Measurements from ENCODE around the gene STPG4.
"Not testable (repeated sequence)": the region's sequence is repeated elsewhere in the genome, so short reads cannot be mapped to it uniquely, and the experiment has no call there.

The STPG4 gene

DNA sequence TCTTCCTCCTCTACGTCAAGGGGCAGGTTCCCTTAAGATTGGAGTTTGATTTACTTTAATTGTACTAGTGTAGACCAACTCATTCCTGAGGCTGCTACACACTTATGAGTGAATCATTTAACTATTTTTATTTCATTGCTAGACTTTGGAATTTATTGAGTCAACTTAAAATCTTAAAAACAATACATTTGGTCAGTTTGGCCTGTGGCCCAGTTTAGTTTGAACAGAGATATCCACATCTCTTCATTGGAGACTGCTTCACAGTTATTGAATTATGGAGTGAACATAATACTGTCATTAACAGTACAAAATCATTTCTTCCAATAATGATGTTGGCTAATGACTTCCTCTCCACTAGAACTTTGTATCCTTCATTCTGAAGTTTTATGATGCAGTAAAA, 34.5 kb upstream of the STPG4 start:
- no peaks in the 10 kb centered on the region for H3K36me3 ChIP-seq (ENCODE audit: control insufficient read depth, insufficient read depth, low read length)
- no peak overlapping the region for H3K4me3 ChIP-seq (replicated peaks; ENCODE audit: low read depth, low read length)
- H3K27me3 ChIP-seq (replicated peaks; ENCODE audit: control insufficient read depth, insufficient read depth, low read length): no peaks in the 10 kb centered on the region
- no peak for DNase-seq (ENCODE audit: extremely low read depth, insufficient read length)
- TF ChIP-seq, protein P1, sequence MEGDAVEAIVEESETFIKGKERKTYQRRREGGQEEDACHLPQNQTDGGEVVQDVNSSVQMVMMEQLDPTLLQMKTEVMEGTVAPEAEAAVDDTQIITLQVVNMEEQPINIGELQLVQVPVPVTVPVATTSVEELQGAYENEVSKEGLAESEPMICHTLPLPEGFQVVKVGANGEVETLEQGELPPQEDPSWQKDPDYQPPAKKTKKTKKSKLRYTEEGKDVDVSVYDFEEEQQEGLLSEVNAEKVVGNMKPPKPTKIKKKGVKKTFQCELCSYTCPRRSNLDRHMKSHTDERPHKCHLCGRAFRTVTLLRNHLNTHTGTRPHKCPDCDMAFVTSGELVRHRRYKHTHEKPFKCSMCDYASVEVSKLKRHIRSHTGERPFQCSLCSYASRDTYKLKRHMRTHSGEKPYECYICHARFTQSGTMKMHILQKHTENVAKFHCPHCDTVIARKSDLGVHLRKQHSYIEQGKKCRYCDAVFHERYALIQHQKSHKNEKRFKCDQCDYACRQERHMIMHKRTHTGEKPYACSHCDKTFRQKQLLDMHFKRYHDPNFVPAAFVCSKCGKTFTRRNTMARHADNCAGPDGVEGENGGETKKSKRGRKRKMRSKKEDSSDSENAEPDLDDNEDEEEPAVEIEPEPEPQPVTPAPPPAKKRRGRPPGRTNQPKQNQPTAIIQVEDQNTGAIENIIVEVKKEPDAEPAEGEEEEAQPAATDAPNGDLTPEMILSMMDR (IDR thresholded peaks at IDR 0.05; ENCODE audit: insufficient read depth, low read length, poor library complexity, severe bottlenecking): no peak

DNA sequence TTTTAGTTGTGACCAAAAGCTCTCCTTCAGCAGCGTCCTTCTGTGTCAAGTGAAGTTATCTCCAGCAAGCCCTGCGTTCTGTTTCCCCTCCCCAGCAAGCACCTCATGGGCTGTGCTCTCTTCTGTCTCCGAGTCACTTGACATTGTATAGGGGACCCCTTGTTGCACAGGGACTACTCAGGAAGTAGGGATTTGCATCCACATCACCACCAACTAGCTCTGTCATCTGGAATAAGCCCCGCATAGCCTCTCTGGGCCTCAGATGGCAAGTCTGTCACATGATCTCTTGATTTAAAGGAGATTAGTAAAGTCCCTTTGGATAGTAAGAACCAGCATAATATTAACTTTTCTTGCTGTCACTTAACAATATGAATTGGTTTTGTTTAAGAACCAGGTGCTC, 32.0 kb upstream of the STPG4 start:
- TF ChIP-seq, protein P1 (IDR thresholded peaks at IDR 0.05; ENCODE audit: insufficient read depth, low read length, poor library complexity, severe bottlenecking): no peak
- H3K36me3 ChIP-seq (ENCODE audit: control insufficient read depth, insufficient read depth, low read length): no peaks in the 10 kb centered on the region
- no peak for DNase-seq (ENCODE audit: extremely low read depth, insufficient read length)
- no peak overlapping the region for H3K4me3 ChIP-seq (replicated peaks; ENCODE audit: low read depth, low read length)
- no peaks in the 10 kb centered on the region for H3K27me3 ChIP-seq (replicated peaks; ENCODE audit: control insufficient read depth, insufficient read depth, low read length)

DNA sequence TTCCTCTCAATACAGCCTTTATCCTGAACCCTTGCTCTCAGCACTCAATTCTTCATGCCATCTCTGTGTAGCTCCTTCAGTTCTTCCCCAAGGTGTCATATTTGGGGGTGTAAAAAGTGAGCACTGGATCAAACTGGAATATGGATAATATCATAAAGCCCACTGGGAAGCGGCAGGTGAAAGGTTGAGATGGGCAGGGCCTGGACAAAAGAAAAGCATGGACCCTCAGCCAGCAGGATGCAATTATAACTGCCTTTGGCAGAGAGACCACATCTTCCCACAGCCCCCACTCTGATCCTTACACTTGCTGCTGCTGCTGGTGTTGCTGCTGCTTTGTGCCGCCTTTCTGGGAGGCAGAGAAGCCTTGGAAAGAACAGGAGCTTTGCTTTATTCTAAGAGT, 31.2 kb upstream of the STPG4 start:
- no peak for DNase-seq (ENCODE audit: extremely low read depth, insufficient read length)
- TF ChIP-seq, protein P1 (IDR thresholded peaks at IDR 0.05; ENCODE audit: insufficient read depth, low read length, poor library complexity, severe bottlenecking): no peak
- Histone ChIP-seq H3K4me3 (replicated peaks; ENCODE audit: low read depth, low read length) (no peak overlapping the region), H3K36me3 (ENCODE audit: control insufficient read depth, insufficient read depth, low read length) (no peaks in the 10 kb centered on the region), H3K27me3 (replicated peaks; ENCODE audit: control insufficient read depth, insufficient read depth, low read length) (no peaks in the 10 kb centered on the region)

DNA sequence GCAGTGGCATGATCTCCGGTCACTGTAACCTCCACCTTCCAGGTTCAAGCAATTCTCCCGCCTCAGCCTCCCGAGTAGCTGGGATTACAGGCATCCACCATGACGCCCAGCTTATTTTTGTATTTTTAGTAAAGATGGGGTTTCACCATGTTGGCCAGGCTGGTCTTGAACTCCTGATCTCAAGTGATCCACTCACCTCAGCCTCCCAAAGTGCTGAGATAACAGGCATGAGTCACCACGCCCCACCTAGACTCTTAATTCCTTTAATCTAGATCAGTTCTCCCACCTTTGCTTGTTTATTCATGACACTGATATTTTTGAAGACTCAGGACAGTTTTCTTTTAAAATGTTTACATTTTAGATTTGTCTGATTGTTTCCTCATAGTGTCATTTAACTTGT, 30.0 kb upstream of the STPG4 start:
- not testable (repeated sequence) for DNase-seq (ENCODE audit: extremely low read depth, insufficient read length); H3K36me3 ChIP-seq (ENCODE audit: control insufficient read depth, insufficient read depth, low read length); H3K27me3 ChIP-seq (replicated peaks; ENCODE audit: control insufficient read depth, insufficient read depth, low read length); H3K4me3 ChIP-seq (replicated peaks; ENCODE audit: low read depth, low read length)

DNA sequence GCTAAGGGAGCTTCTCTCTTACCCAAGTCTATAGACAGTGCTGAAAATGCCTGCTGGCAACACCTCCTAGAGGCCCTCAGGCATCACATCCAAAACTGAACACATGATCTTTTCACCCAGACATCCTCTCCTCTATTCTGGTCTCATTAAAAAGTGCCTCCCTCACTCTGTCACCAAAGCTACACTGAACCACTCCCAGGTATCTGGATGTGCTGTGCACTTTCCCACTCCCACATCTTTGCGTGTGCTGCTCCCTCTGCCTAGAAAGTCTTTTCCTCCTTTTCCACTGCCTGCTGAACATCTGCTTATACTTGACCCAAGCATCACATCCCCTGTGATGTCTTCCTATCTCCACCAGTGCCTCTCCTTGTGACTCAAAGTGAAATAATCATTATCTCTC, 26.1 kb upstream of the STPG4 start:
- no peaks in the 10 kb centered on the region for H3K36me3 ChIP-seq (ENCODE audit: control insufficient read depth, insufficient read depth, low read length)
- H3K27me3 ChIP-seq (replicated peaks; ENCODE audit: control insufficient read depth, insufficient read depth, low read length): no peaks in the 10 kb centered on the region
- H3K4me3 ChIP-seq (replicated peaks; ENCODE audit: low read depth, low read length): no peak overlapping the region
- DNase-seq (ENCODE audit: extremely low read depth, insufficient read length): no peak
- TF ChIP-seq, protein P1 (IDR thresholded peaks at IDR 0.05; ENCODE audit: insufficient read depth, low read length, poor library complexity, severe bottlenecking): no peak

DNA sequence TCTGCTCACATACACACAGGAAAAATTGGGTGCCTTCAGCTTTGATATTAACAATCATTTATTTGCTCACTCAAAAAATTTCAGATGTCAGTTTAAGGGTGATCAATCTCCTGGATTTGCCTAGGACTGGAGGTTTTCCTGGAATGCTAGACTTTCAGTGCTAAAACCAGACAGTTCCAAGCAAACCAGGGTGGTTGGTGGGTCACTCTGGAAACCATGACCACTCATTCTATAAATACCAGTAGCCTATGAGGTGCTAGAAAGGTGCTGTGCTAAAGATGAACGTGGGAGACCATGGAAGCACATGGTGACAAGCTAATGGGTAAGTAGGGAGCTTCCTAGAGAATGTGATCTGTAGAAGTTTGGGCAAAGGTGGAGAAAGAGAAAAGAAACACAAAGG, 25.4 kb upstream of the STPG4 start:
- TF ChIP-seq, protein P1 (IDR thresholded peaks at IDR 0.05; ENCODE audit: insufficient read depth, low read length, poor library complexity, severe bottlenecking): no peak
- no peaks in the 10 kb centered on the region for H3K36me3 ChIP-seq (ENCODE audit: control insufficient read depth, insufficient read depth, low read length)

More for the DNA sequence above, 25.4 kb upstream of the STPG4 start:
- no peak for DNase-seq (ENCODE audit: extremely low read depth, insufficient read length)
- Histone ChIP-seq H3K4me3 (replicated peaks; ENCODE audit: low read depth, low read length) (no peak overlapping the region), H3K27me3 (replicated peaks; ENCODE audit: control insufficient read depth, insufficient read depth, low read length) (no peaks in the 10 kb centered on the region)

Measured in GM06990 (cell line).